Stimulated activated CD4-positive, alpha-beta T cell treated with anti-CD3 and anti-CD28 coated beads, TNF-alpha, amount 100 ng/mL, for 4 hours (primary cell): ENCODE measurements around the gene F12.
"Not testable (repeated sequence)": the region's sequence is repeated elsewhere in the genome, so short reads cannot be mapped to it uniquely, and the experiment has no call there.

Experiments used
- DNase-seq, 3 experiments: peaks; one replicate each; pipeline ENCODE4 v3.0.0-alpha.2; 2020; ENCODE audit warnings: low read depth in 3 of 3

The F12 gene

DNA sequence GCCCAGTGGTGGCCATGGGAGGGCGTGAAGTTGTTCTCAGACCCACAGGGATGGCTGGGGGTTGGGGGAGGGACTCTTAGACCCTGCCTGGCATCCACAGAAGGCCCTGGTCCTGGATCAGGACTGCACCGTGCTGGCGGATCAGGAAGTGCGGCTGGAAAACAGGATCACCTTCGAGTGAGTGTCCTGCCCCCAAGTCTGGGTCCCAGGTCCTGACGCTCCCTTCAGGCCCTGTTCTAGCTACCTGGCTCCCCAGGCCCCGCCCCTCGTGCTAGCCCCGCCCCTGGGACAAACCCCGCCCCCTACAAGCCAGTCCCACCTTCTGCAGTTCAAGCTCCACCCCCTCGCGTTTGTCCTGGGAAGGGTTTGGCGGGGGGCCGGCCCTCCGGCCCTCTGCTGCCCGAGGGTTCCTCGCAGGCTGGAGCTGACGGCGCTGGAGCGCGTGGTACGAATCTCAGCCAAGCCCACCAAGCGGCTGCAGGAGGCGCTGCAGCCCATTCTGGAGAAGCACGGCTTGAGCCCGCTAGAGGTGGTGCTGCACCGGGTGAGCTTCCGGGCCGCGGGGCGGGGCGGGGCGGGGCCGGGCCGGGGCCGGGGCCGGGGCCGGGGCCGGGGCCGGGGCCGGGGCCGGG, 38.8 kb downstream of the F12 start:
- DNase-seq, result peak in 1 of 3 experiments; percentile 49

DNA sequence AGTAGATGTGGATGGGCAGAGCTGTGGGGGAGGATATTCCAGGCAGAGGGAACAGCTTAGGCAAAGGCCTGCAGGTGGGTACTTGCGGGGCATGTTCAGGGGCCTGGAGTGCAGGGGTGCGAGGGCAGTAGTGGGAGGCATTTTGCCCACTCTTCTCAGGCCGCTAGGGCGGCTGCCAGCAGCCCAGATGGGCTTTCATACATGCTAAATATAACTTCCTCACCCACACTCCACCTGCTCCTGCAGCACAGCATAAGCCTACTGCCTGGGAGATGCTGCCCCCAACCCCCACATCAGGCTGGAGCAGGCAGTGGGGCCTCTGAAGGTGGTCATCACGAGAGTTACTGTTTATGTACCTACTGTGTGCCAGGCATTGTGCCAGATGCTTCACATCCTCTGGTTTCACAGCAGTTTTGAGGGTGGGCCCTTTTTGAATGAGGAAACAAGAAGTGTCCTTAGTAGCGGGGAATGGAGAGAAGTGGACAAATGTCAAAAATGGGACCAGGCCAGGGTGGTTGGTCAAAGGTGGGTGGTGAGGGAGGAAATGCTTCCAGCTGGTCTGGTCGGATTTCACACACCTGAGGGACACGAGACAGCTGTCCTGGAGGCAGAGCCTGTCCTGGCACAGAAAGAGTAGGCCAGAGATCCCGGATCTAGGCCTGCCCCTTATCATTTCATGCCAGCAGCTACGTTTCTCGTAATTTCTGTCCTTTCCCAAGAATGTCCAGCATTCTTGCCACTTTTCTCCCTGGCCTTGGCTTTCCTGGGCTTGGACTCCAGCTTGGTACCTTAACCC, 39.5 kb downstream of the F12 start:
- no peak for DNase-seq

DNA sequence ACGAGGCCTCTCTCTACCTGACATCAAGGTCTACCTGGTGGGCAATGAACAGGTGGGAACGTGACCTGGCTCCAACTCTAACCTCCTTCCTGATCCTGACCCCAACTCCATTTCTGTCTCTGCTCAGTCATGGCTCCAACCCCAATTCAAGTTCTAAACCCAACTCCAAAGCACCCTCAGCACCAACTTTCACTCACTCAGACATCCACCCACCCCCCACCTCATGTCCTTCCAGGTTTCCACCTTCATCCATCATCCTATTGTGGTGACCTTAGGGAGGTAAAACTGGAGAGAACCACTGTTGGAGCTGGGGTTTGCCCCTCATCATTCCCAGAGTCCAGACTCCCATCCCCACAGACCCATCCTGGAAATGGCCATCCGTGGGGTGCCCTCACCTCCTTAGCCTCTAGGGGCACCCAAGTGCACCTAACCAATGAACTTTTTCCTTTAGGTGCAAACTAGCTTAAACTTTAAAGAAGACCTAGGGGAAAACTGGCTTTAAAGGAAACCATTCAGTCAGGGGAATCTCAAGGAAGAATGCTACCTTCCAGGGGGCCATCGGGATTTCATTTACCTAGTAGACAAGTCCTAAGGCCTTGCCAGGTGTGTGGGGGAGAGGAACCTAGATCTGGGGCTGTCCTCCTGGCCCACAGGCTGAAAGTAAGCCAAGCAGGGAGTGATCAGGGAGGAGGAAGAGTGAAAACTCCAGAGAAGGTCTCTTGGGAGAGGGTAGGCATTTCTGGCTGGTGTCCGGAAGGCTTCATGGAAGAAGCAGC, 40.3 kb downstream of the F12 start:
- DNase-seq, result no peak

DNA sequence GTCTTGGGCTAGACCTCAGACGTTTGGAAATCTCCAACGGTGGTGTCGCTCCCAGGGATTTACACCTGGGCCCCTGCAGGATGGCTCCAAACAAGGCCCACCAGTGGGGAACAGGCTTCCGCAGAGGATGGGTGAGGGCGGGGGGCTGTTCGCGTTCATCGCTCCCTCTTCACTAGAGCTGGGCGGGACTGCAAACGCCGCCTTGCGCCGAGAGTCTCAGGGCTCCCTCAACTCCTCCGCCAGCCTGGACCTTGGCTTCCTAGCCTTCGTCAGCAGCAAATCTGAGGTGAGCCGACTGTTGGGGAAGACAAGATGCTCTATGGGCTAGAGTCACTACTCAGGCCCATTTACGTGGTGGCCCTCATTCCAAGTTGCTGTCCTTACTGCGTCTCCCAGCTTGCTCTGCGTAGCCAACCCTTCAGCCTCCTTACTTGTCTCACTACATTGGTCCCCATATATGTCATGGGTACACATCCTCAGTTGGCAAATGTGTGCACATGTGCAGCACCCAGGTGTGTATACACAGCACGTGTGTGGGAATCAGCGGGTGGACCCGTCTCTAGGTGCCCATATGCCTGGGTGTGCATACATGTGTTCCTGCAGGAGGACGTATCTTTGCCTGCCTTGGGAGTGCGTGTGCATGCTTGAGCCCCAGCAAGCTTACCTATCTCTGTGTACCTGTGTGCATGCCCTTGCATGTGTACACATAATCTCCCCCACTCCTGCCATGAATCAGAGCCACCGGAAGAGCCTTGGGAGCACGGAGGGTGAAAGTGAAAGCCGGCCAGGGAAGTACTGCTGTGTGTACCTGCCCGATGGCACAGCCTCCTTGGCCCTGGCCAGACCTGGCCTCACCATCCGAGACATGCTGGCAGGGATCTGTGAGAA, 41.1 kb downstream of the F12 start:
- DNase-seq, result no peak

DNA sequence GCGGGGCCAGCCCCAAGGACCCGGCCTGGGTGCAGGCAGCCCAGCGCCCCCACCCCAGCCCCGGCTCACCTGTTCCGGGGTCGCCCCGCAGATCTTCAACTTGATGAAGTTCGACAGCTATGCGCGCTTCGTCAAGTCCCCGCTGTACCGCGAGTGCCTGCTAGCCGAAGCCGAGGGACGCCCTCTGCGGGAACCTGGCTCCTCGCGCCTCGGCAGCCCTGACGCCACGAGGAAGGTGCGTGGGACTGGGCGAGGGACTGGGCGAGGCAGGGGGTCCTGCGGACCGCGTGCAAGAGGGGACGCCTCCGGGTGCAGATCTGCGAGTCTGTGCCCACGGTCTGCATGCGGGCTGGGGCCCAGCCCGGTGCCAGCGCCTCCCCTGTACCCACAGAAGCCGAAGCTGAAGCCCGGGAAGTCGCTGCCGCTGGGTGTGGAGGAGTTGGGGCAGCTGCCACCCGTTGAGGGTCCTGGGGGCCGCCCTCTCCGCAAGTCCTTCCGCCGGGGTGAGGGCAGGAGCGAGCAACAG, 42.0 kb downstream of the F12 start:
- DNase-seq, result no peak

DNA sequence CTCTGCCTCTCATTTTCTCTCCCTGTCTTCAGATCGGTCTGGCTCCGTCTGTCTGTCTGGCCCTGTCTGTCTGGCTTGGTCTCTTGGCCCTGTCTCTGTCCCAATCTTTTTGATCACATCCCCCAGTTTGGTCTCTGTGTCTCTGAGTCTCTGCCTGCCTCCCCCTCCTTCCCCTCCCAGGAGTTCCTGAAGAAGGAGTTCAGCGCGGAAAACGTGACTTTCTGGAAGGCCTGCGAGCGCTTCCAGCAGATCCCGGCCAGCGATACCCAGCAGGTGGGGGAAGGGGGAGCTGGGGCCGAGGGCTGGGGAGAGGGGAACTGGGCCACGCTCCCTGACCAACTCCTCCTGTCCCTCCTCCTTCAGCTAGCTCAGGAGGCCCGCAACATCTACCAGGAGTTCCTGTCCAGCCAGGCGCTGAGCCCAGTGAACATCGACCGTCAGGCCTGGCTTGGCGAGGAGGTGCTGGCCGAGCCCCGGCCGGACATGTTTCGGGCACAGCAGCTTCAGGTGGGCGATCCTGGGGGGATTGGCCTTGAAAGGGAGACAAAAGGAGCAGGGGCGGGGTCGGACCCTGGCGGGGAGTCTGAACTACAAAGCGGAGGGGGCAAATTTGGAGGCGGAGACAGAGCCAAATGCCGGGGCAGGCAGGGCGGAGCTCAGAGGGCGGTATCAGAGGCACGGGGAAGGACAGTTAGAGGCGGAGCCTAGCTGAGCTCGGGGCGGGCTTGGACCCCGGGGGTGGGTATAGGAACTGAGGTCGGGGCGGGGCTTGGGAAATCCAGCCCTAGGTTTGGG, 42.6 kb downstream of the F12 start:
- DNase-seq, result no peak

DNA sequence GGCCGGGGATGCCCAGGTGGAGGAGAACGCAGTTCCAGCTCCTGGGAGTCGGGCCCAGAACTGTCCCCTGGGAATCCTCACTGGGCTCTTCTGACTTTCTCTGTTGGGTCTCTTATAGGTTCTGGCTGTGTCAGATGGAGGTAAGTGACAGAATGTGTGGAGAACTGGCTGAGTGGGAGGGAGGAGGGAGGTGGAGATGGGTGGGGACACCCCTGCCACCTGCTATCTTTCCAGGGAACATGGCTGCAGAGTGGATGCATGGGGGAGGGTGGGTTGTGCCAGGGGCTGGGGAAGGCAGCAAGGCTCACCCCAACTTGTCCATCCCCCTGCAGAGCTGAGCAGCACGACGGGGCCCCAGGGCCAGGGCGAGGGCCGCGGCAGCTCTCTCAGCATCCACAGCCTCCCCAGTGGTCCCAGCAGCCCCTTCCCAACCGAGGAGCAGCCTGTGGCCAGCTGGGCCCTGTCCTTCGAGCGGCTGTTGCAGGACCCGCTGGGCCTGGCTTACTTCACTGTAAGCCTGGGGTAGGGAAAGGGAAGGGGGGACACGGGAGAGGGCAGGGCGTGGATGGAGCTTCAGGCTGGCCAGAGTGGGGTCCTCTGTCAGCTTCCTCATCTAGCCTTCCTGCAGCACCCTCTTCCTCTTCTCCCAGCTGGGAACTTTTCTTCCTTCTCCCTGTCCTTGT, 43.4 kb downstream of the F12 start:
- DNase-seq, result no peak

DNA sequence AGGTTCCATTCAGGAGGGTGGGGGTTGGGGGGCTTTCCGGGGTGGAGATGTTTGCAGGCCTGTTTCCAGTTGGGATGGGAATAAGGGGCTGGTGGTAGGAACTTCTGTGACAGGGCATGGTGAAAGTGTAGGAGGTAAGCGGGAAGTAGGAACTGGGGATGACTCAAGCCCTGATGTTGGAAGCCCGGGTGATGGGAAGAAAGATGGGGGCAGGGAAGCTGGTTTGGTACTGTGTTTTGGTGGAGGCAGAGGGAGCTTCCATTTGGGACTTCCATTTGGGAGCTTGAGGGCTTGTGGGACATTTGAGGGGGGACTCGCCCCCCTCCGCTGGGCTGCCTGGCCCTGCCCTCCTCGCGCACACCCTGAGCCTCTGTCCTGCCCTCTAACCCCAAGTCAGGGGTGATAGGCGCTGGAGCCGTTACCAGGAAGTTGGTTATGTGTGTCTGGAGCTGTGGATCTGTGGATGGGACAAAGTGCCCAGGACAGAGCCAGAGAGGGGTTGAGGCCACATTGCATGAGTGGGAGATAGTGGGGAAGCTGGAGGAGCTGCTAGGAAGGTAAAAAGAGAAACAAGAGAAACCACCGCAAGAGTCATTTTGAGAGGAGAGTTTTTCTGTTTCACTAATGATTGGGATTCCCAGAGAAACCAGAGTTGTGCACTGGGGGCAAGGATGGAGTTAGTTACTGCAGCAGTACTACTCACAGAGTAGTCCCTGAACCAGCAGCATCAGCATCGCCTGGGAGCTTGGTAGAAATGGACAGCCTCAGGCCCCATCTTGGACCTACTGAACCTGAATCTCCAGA, 45.0 kb downstream of the F12 start:
- DNase-seq, result no peak

DNA sequence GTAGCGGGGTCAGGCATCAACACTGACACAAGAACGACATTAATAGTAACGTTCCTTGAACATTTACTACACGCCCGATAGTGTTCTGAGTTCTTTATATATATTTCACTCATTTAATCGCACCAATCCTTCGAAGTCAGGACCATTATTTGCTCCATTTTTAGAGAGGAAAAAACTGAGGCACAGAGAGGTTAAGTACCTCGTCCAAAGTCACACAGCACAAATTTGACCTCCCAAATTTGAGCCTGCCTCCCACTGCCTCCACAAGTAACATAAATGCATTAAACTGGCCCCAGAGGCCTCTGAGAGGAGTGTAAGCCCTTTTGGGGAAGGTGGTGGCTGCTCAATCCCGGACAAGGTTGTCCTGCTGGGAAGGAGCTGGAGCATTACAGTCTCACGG, 45.8 kb downstream of the F12 start:
- DNase-seq, result no peak

DNA sequence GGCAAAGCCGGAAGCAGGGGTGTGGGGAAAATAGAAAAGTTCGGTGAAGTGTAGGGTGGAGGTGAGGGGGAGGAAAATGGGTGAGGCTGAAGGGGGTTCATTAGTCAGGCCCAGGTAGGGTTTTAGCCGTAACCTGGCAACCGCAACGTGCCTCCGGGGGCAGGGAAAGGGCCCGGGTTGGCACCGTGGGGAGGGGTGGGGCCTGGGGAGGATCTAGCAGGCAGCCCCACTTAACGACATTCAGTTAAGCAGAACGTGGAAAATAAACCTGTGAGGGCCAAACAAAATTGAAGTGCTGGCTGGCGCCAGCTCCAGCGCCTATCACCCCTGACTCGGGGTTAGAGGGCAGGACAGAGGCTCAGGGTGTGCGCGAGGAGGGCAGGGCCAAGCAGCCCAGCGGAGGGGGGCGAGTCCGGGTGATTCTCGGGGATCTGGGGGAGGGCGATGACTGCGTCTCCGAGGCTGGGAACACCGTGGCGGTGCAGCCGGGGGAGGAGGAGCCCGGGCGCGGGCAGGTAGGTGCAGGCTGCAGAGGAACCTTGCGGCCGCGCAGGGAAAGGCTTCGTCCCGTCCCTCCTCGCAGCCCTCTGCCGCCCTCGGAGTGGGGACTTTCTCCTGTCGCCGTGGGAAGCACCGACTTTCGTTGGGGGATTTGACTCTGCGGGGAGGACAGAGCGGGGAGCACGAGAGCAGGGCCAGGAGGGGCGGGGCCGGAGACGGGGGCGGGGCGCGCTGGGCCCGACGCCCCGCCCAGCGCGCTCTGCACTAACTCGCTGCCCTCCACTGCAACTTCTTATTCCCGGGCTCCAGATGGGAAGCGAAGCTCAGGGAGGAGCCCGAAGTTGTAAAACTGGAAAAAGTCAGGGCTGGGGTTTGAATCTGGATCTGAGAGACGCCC, 46.5 kb downstream of the F12 start:
- DNase-seq, result peak; percentile 47 to 60 (median 57)

DNA sequence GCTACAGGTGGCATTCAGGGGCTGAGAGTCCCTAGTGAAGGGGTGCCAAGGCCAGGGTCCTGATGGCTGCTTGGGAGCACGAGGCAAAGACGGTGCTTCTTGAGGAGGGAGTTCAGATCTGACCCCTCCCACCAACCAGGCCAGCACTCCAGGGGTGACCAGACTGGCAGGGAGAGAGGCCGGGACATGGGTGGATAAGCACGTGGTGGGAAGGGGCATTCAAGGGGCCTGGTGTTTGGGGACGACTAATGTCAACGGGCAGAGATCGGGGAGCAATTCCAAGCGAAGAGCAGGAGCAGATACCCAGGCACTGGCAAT, 47.1 kb downstream of the F12 start:
- no peak for DNase-seq

DNA sequence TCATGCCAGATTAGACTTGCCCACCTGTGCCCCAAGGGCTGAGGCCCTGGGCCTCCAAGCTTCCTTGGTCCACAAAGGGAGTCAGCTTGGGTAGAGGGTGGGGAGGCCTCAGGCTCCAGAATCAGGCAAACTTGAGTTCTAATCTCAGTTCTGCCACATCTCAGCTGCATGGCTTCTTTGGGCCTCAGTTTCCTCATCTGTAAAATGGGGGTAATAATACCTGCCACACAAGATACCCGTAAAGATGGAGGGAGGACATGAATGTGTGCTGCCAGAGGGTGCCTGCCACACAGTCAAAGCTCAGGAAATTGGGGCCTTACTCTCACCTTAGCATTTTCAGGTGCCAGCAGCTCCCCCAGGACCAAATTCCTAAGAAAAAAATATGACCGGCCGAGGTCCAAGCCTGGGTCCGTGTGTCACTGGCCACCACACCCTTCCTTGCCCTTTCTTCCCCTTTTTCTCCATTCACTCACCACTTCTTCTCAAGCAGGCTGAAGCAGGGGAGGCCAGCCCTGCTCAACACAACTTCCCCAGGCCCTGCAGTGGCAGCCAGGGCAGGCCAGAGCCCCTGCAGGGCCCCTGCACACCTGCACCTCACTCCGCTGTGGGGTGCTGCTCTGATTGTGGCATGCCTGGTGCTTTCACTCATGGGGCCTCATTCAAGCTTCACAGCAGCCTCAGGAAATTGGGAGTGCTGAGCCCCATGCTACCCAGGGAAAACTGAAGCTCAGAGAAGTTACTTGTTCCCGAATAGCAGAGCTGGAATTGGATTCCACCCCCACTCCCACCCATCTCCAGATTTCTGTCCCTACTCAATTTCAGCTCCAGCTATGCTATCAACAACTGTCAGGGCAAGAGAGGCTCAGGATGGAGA, 47.7 kb downstream of the F12 start:
- DNase-seq, result no peak

DNA sequence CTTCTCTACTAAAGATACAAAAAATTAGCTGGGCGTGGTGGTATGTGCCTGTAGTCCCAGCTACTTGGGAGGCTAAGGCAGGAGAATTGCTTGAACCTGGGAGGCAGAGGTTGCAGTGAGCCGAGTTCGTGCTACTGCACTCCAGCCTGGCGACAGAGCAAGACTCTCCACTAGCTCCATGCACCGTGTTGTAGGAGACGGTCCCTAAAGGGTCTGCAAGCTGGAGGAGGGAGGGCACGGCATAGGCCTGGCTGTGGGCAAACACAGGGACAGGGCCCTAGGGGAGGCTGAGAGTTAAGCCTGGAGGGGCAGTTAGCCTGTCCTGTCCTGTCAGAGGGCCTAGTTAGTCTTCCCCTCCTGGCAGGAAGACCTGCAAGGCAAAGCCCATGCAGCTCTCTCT, 48.6 kb downstream of the F12 start:
- DNase-seq, result not testable (repeated sequence)

DNA sequence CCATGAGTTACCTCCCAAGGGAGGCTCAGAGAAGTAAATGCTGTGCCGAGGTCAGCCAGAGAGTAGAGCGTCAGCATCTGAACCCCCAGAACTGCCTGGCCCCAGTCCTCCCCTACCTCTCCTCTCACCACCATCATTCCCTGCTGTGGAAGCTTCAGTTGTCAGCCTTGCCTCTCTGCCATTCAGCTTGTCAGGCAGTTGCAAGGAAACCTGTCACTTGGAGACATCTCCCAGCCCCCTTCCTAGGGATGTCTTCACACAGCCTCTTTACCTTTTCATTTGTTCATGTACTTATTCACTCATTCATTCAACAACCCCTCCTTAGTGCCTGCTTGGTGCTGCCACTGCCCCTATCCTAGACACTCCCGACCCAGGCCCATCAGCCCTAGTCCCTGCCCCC, 49.5 kb downstream of the F12 start:
- no peak for DNase-seq

DNA sequence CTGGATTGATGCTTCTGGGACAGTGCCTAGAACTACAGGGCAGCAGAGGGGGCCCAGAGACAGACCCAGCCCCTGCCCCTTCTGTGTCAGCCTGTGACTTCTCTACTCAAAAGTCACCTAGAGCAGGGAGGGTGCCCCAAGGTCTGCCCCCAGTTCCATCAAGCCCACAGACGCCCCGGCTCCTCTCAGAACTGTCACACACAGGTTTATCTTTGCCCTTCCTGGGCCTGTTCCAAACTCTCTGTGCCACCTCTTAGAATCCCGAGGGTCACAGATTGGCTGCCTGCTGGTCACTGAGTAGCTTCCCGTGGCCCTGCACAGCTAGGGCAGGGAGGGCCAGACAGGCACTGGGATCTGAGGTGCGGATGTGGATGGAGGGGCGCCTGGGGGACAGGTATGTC, 49.9 kb downstream of the F12 start:
- no peak for DNase-seq

DNA sequence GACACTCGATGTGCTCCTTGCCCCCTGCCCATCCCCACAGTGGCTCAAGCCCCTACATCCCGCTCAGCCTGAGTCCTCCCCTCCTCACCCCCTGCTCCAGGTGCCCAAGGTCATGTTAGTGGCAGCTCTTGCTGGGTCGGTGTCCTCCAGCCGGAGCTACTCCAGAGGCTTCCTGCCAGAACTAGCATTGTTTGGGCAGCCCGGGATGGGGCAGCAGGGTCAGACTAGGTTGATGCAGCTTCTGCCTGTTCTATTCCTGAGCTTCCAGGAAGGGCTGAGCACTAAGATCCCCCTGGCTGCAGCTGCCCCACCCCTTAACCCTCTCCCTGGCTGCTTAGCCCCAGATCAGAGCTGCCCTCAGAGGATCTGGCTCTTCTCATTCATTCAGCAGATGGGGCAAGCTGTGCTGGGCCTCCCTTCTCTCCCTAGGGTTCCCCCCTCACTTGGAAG, 51.0 kb downstream of the F12 start:
- no peak for DNase-seq
